HG02642 (cell line): Measurements from ENCODE around the gene ZNF679.
"Not testable (repeated sequence)": the region's sequence is repeated elsewhere in the genome, so short reads cannot be mapped to it uniquely, and the experiment has no call there.

Experiments
- ATAC-seq: cut with Tn5 transposase; IDR thresholded peaks from one replicate; pipeline ENCODE4 v1.9.1; 2021; ENCODE audit warnings: mild to moderate bottlenecking; ENCODE audit not compliant: unreplicated experiment, poor library complexity

ZNF679 gene

GRCh38 chr7:64307254-64308015, 79.2 kb downstream of the ZNF679 start:
- peak; percentile 99 for ATAC-seq

GRCh38 chr7:64308016-64308270, 79.7 kb downstream of the ZNF679 start:
- no peak for ATAC-seq

DNA sequence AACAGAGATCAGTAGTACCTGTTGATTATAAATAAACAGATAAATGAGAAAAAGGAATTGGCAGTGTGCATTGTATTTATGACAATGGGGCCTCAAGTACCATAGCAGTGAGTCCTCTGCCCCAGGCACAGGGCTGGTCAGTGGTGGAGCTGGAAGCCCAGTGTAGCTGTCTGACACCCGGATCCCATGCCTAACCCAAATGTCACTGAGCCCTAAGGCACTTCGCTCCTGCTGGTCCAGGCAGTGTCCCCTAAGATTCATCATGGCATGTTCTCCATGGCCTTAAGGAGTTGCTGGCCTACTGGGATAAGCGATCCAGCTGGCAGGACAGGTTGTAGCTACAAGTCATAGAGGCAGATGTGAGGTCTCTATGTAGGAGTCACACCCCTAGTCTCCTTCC, 82.2 kb downstream of the ZNF679 start:
- ATAC-seq: no peak

GRCh38 chr7:64312826-64313225, 84.6 kb downstream of the ZNF679 start:
- ATAC-seq: no peak

DNA sequence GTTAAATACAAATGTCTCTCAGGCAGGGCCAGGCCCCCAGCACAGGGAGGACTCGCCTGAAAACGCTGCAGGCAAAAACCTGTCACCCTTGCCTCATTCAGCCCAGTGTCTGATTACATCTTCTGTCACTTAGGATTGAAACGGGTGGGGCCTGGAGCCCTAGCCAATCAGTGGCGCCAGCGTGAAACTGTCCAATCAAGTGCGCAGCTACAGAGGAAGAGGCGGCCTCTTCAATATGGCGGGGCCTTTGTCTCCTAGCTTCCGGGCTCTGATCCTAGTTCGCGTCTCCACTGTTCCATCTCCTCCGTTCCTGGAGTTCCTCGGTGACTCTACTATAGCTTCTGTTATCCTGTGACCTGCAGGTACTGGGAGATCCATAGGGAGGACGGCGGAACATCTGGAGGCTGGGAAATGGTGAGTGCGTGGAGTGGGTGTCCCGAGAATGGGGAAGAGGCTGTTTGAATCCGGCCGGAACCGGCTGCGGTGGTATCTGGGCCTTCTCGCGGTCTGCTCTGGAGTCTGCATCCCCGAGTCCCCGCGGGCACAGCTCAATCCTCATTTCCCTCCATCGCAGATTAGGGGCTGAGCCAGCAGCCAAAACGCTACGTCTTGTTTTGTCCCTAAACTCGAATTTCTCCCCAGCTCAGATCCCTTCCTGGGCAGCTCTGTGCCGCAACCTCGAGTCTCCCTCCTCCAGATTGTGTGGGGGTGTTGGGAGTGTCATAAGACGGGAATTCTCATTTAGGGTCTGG, 85.6 kb downstream of the ZNF679 start, which contains the start of gene ZNF736:
Gene ZNF736 (plus strand): TSS at position 222 of the 752 bp plus-strand sequence. CDS start 190 bp downstream, at position 412.
- ATAC-seq: peak; percentile 100

- ATAC-seq: no peak
These were observed 86.3 kb downstream of the ZNF679 start for GRCh38 chr7:64314566-64314965.

- ATAC-seq: not testable (repeated sequence)
These were observed 87.9 kb downstream of the ZNF679 start for GRCh38 chr7:64316031-64316742.
